Glomerular endothelial cell (primary cell): ENCODE measurements around the gene FOXK2. TPM values are rescaled to one million over a fixed set of nuclear protein-coding genes. Genes with fewer than 3 reads are reported as not detected.

Source experiments
- total RNA-seq: library from RNA; depleted of rRNA; stranded (reverse); fragments of >200 nt; gene quantifications from 2 replicates; pipeline ENCODE4 v1.2.3, GENCODE V29; 2015

The FOXK2 gene
- total RNA-seq, 1 donor from 2014 or later: 55.0 TPM

Other genes with a start within 250 kb of the FOXK2 start
- gene CSNK1D, start 246.0 kb upstream of the FOXK2 start, total RNA-seq: 84.6 and 88.0 TPM in 2 replicates
- not detected in 2 replicates for gene CD7, start 202.1 kb upstream of the FOXK2 start, total RNA-seq
- gene SECTM1, start 186.0 kb upstream of the FOXK2 start, total RNA-seq: 1.1 and 2.7 TPM in 2 replicates
- gene TEX19, start 160.5 kb upstream of the FOXK2 start, total RNA-seq: not detected in 2 replicates
- gene UTS2R, start 148.0 kb upstream of the FOXK2 start, total RNA-seq: not detected in 2 replicates
- gene HEXD, start 101.4 kb upstream of the FOXK2 start, total RNA-seq: 18.8 and 31.1 TPM in 2 replicates
- 25.1 and 27.9 TPM in 2 replicates for gene OGFOD3, start 101.1 kb upstream of the FOXK2 start, total RNA-seq
- 56.0 and 76.7 TPM in 2 replicates for gene CYBC1, start 69.0 kb upstream of the FOXK2 start, total RNA-seq
- gene NARF, start 61.0 kb upstream of the FOXK2 start, total RNA-seq: 94.6 and 104 TPM in 2 replicates
- 78.3 and 94.4 TPM in 2 replicates for gene WDR45B, start 128.7 kb downstream of the FOXK2 start, total RNA-seq
- gene RAB40B, start 179.0 kb downstream of the FOXK2 start, total RNA-seq: 6.7 and 11.4 TPM in 2 replicates
- 23.1 and 24.0 TPM in 2 replicates for gene FN3KRP, start 197.0 kb downstream of the FOXK2 start, total RNA-seq
- gene FN3K, start 215.9 kb downstream of the FOXK2 start, total RNA-seq: 2.9 and 19.7 TPM in 2 replicates
- 101 and 144 TPM in 2 replicates for gene TBCD, start 232.3 kb downstream of the FOXK2 start, total RNA-seq